HG03565 (cell line): ENCODE results near the gene TMEM31.

Experiments
- ATAC-seq: cut with Tn5 transposase; IDR thresholded peaks from one replicate; pipeline ENCODE4 v1.9.1; 2021; ENCODE audit warnings: mild to moderate bottlenecking, moderate library complexity; ENCODE audit not compliant: unreplicated experiment

TMEM31 gene, protein sequence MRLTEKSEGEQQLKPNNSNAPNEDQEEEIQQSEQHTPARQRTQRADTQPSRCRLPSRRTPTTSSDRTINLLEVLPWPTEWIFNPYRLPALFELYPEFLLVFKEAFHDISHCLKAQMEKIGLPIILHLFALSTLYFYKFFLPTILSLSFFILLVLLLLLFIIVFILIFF

DNA sequence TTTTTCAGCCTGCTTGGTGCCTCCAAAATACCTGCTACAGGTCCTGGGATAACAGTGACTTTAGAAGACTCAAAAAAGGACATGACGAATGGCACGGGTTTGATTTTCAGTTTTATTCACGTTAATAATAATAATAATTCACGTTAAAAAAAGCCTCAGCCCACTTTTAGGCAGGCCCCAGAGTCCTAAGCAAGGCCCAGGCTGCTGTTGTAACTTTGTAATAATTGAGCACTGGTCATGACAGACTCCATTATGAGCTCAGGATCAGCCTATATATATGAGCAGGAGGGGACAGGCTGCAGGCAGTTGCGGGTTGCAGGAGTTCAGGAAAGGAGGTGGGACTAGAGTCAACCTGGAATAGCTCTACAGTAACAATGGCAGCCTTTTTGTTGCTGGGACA lies at the start of gene TMEM31:
Gene TMEM31, plus strand, starts transcription at position 301 of the 400 bp plus-strand sequence. CDS start 1,350 bp downstream, outside the sequence.
- ATAC-seq: no peak

DNA sequence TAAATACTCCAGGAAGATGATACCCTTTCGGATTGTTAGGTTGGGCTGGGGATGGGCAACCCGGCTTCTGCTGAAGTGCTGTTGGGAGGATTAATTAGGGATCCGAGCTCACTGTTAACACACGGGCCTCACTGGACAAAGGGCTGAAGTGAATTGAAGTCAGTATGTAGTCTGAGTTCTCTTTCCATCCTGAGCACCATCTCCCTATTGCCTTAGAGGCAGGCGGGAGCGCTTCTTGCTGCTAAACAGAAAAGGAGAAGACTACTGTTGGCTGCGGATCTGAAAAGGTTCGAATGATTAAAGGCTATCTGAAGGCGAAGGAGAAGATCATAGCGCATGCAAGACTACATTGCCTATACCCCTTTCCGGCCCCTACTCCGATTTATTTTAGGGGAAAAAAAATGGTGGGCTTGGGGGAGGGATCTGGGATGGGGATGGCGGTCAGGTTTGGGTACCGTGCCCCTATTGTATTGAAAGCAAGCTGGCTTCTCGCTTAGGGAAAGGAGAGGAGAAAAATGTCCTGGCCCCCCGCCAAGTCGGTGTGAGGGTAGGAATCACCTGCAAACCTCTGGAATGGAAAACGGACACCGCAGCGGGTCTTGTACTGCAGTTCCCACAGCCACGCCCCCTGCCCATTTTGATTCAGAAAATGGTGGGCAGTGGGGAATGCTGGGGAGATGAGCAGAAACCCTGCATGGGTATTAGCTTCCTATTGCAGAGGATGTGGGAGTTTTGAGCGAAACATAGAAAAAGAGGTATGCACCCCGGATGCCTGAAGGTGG lies 46.5 kb upstream of the TMEM31 start:
- ATAC-seq: no peak

DNA sequence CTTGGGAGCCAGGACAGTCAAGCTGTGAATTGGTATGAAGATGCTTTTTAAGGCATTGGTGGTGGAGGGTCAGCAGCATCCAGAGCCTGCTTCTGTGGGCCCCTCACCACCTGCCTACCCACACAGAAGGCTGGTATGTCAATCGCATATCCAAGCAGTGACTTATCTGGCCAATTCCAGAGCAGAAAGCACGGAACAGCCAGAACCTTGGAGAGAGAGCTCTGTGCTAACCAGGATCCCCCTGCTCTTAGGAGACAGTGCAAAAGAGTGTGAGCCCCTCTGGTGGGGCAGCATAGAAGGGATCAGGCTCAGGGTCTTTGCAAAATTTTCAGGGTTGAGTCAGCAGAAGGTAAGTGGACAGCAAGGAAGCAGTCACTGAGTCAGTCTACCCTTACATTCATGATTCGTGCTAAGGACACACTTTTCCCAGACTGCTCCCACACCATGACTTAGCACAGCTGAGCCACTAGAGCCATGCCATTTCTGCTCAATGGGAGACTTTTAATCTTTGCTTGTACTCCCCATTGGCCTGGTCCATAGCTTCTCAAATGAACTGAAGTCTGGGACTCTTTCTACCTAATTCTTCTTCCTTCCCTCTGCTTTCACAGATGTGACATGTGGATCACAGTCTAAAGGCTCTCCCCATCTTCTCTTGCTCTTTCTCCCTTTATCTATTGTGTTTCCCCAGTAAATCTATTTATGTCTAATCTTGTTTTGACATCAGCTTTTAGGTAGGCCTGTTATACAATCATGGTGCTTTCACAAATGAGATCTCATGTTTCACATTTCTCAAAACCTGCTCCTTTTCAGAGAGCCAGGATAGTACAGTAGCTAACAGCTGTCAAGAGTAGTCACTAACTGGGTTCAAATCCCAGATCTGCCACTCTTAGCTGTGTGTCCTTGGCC lies 44.3 kb upstream of the TMEM31 start:
- ATAC-seq: no peak

DNA sequence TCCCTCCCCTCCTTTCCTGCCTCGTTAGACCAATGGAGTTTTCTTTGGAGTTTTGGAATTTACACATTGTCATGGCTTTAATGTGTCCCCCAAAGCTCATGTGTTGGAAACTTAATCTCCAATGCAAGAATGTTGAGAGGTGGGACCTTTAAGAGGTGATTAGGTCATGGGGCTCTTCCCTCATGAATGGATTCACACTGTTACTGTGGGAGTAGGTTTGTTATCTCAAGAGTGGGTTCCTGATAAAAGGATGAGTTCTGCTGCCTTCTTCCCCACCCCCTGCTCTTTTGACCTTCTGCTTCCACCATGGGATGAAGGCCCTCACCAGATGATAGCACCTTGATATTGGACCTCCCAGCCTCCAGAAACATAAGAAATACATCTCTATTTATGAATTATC lies 41.0 kb upstream of the TMEM31 start:
- ATAC-seq: no peak

DNA sequence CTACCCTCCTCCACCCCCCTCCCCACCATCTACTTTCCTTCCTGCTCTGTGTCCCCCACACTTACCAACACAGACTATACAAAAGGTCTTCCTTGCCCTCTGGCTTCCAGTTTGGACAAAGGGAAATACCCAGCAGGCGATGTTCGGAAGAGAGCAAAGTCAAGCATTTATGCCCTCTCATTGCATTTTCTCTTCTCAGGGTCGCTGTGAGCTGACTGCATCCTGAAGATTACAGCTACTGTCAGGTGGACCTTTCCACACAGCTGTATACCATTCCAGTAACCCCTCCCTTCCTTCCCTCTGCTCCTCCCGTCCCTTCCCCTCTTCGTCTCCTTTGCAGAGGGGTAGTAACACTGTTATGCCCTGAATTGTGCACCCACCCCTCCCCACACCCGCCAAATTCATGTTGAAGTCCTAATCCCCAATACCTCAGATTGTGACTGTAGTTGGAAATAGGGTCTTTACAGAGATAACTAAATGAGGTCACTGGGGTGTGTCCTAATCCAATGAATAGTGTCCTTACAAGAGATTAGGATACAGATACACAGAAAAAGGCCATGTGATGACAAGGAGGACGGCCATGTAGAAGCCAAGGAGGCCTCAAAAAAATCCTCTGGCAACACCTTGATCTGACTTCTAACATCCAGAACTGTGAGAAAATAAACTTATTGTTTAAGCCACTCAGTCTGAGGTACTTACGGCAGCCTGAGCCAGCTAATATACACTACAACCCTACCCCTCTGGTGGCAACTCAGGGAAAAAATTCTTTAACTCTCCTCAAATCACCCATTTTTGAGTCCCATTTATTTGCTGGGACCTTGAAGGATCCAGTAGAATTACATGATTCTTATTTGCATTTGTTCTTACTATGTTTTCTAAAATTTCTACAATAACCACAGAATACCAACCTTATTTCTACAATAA lies 35.9 kb upstream of the TMEM31 start:
- ATAC-seq: no peak

DNA sequence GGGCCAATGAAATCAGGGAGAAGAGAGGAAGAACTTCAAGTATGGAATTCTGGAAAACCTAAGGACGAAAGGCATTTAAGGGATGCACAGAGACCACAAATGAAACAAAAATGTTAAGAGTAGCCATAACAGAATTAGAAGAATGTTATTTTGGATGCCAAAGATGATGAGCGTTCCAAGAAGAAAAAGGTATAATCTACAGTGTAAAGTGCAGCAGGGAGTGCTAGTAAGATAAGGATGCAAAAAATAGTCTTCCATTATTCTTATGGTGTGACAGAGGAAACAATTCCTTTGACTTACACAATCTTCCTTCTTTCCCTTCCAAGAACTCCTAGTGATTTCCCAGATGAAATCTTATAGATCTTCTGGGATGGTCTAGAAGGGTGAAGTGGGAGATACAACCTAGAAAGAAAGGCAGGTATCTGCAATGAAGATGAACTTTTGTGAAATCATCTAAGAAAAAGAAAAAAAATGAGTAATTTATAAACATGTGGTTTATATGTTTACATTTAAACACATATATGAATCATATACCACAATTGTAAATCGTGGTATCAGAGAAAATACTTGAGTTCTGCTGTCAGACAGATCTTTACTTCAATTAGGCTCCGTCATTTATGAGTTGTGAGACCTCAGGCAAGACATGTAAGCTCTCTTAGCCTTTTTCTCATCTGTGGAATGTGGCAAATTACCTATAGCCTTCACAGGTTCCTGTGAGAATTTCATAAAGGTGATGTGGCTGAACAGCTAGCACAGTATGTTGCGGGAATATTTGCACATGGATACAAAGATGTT lies 32.3 kb upstream of the TMEM31 start:
- ATAC-seq: no peak

DNA sequence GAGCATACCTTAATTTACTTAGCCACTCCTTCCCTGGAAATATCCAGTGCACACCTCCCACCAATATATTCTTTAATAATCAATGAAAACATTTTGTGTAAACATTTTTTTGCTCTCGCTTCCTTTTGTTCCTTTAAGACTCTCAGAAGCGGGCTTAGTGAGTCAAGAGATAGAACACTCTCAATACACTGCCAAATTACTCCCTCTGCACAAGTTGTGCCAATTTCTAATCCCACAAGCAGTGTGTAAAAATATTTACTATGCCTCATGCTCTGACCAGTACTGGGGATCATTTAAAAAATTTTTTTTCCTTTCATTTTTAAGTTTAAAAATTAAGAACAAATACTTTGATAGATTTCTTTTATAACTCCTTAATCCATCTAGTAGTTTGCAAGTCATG lies 29.3 kb upstream of the TMEM31 start:
- no peak for ATAC-seq

DNA sequence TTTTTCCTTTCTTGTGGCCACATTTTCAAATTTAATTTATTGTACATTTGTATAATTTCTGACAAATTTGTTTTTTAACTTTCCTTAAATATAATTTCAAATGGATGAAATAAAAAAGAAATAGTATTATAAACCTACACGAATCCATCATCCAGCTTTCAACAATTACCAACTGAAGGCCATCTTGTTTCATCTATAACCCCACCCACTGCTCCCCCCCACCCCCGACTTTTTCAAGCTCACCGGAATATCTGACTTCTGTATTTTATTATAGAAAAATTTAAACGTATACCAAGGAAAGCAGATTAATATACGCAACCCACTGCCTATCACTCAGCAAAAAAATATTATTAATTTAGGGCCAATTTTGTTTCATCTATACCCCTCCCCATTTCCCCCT lies 25.3 kb upstream of the TMEM31 start:
- no peak for ATAC-seq

DNA sequence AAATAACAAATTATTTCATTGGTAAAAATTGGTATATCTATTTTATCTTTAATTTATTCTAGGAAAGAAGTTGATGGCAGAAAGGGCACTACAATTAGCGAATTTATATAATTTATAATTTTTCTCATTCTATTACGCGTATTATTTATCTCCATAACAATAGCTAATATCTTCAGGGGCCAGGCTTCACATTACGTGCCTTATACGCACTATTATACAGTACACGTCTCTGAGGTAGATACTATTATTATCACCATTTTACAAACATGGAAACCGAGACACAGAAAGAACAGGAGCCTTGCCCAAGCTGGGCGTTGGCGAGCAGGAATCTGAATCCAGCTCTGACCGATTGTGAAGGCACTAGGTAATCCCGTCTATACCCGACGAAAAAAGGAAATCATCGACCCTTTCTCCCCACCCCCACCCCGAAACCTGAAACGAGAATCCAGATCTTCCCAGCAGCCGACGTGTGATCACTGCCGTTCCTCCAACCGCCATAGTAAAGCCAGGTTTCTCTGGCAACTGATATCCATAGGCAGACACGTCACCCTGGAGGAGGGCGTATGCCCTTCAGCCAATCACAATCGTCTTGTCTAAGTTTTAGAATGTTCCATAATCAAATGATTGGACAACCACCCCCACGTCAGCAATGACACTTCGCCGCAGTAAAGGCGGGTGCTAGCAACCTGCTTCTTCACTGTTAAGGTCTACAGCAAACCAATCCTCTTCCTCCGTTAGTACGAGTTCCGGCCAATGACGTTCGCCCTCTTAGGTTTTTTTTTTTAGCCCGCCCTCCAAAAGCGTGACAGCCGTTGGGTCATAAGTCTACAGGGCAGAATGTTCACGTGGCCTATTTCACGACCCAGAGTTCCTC lies 24.3 kb upstream of the TMEM31 start, which contains the start of gene MORF4L2:
Gene MORF4L2, minus strand, starts transcription at position 501 of the 874 bp plus-strand sequence. CDS start 9,672 bp downstream, outside the sequence.
- peak; percentile 92 for ATAC-seq

DNA sequence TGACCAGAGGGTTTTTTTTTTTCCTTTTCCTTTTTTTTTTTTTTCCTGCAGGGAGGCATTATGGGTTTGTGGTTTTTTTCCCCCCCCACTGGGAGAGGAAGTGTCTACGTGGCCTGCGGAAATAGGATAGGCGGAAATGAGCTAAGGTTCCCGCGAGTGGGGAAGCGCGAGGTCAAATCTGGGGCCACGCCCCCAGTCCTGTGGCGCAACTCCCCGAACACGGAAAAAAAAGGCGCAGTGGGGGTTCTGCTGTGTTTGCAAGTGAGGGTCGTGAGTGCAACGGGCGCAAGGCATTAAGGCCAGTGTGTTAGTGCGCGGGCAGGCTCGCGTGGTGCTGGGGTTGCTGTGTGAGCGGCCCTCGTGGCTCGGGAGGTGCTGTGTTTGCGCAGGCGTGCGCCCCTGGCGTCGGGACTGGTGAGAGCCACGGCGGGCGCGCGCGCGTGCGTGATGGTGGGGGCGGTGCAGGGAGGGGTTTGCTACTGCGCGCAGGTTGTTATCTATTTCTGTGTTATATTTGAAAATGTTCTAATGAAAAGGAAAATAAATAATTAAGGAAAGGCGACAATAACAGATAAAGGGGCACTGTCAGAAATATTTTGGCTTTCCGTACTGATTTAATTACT lies 23.5 kb upstream of the TMEM31 start:
- ATAC-seq: peak; percentile 21

DNA sequence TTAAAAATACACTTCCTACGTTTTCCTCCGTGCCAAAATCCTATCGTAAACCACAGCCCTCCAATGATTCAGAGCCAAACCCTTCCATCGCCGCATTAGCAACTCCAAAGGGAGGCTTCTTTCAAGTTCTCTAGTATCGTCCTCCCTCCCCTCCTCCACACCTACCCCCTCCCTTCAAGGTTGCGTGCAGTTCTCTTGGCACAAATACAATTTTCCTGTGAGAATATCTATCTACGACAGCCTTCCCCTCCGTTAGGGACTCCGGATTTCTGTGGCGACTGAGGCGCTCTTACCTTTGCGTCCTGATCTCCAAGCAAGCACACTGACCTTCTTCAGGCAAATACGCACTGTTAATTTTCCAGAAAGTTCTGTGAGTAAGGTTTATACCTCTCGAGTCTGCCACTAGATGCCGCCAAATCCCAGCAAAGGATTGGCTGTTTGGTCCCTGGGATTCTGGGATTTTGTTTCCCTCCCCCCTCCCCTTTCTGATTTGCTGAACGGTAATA lies 23.0 kb upstream of the TMEM31 start:
- no peak for ATAC-seq

DNA sequence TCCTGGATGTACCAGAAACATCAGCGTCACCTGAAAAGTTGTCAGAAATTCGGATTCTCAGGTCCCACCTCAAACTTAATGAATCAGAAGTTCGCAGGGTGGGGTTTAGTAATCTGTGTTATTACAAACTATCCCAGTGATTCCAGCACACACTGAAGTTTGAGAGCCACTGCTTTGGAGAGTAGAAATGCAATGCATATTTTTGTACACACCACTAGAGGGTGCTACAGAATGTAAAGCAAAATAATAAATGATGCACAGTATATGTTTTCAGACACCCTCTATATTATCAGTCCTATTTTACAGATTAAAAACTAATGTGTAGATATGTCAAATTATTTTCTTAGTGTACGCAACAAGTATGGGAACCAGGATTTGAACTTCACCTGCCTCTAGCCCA lies 21.8 kb upstream of the TMEM31 start:
- no peak for ATAC-seq

DNA sequence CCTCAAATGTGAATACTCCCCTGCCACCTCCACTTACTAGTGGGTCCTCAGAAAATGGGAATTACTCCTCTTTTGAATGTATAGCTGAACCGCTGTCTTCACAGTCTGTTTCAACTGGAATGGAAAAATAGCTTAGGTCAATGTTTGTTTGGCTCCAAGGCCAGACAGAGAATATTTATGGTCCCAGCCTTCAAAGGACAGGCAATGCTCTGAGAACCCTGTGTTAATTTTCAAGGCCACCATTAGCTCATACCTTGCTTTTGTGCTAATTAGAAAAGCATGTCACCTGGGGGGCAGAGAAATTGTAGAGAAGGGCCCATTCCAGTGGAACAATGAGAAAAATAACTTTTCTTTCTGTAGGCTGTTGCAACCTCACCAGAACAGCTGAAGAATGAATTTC lies 19.6 kb upstream of the TMEM31 start:
- ATAC-seq: no peak

DNA sequence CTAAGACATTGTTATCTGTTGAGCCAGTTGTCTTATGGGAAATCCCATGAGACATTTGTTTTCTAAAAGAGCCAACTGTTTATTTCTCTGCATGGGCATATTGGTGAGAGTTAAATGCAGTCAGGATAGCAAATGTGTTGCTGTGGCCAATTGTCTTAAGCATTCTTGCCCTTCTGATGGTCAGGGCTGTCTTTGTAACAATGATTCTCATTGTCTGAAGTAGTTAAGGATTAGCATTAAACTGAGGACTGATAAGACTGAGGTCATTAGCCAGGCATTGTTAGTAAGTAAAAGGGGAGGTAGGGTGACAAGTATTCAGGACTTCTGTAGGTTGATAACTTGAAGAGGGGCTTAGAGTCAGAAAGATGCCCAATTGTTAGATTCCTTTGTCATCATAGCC lies 13.0 kb upstream of the TMEM31 start:
- ATAC-seq: no peak

DNA sequence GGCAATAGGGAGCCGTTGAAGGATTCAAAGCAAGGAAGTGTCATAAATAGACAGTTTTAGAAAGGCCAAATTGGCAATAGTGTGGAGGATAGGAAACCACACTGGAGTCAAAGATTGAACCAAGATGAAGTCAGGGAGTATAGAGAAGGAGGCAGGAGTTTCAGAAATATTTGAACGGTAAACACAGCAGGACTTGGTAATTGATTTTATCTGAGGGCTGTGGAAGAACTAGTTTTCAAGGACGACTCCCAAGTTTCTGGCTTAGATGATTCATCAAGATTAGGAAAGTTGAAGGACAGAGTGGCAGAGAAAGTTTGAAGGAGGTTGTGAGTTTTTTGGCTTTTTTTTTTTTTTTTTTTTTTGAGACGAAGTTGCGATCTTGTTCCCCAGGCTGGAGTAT lies 11.5 kb upstream of the TMEM31 start:
- no peak for ATAC-seq

DNA sequence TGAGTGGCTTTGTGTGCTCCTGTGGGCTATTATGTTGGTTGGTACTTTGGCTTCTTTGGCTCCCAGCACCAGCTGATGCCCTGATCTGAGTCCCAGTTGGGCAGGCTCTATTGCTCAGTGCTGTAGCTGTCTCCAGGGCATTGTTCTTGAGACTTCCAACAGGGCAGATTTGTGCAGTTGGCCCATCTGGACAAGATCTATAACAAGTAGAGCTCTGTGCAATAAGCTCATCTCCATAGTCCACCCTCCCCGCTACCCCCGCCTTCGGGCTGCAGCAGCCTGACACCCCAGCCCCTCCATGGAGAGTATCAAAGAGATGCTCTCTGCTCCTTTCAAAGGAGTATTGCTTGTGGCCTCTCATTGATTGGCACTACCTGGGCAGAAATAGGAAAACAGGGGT lies 5.8 kb upstream of the TMEM31 start:
- ATAC-seq: no peak

DNA sequence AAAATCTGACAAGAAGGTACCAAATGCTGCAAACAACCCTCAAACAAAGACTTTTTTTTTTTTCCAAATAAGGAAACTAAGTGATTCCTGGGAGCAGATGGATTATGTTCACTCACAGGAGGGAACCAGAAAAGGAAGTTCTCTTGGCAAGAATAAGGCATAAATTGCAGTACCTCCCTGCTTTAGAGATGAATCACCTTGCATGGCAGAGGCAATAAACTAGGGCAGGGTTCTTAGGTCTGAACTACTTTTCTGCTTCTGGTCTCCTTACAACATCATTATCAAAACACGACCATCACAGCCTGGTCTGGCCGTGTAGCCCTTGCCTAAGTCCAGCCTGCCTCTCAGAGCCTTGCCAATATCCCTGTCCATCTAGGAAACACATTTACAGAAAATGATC lies 6.3 kb downstream of the TMEM31 start:
- no peak for ATAC-seq

DNA sequence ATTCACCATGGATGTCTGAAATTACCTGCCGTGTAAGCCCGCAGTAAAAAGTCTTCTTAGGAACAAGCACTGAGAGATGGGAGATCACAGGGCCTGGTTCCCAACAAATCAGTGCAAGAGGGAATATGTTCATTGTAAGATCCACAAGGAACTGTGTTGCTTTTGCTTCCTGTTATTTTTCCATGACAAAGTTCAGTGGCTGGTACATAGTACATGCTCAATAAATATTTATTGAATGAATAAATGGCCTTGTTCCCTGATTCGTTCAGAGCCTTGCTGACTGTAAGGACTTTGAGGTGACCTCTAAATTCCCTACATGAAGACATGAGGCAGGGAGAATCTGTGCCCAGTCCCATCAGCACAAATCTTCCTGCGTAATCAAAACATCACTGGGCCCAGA lies 7.4 kb downstream of the TMEM31 start:
- no peak for ATAC-seq
